ENCODE results near the gene BFSP1. TPM values are rescaled to one million over a fixed set of nuclear protein-coding genes. Genes with fewer than 3 reads are reported as not detected.

BFSP1 gene
- total RNA-seq (2022) (0.81 and 0.94 TPM in 2 replicates), Bru-seq, nascent RNA (percentile 32 among the genes with signal in this experiment), BruChase-seq, experiment 1, labeled RNA remaining after a 6-hour chase (percentile 28 among the genes with signal in this experiment), BruChase-seq, experiment 2, labeled RNA remaining after a 2-hour chase (percentile 29 among the genes with signal in this experiment)
- long read RNA-seq, partial matches to known transcripts: 0 of 3 reads
- long read RNA-seq, other reads (novel, unspliced or antisense): 1 of 3 reads

DNA sequence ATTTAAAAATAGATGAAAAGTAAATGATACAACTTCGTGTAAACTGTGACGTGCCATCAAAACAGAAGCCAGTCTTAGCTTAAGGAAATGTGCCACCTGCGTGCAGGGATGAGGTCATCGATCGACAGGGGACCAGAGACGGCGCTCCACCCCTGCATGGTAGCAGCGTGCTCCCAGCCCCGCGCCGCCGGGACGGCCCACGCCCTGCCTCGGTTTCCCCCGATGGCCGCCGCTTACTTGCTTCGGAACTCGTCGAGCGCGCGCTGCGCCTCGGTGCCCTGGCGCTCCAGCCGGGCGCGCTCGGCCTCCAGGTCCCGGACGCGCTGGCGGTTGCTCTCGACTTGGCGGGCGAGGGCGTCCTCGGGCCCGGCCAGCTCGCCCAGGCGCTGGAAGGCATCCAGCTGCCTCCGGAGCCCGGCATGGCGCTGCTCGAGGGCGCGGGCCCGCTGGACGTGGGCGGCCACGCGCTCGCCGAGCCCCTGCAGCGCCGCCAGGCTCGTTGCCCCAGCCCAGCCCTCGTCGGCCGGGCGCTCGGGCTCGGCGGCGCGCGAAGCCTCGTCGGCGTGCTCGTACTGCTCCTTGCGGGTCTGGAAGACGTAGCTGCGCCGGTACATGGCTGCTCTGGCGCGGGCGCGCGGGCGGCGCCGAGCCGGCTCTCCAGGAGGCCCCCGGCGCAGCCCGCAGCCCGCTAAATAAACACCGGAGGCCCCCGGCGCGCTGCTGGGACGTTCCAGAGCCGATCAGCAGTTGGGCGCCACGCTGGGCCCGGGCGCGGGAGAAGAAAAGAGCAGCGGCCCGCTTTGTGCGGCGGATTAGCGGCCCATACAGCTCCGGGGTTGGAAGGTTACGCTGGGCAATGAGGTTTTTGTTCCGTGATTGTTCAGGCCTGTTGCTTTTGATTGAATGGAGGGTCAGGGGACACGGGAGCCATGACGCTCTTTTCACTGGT is at the start of gene BFSP1:
Gene BFSP1, minus strand, starts transcription at position 664 of the 949 bp plus-strand sequence. Its CDS starts 50 bp downstream, at position 614.
- peak within 1 kb of the TSS; percentile 64 for H3K4me3 Mint-ChIP-seq (ENCODE audit: low read depth, unreplicated experiment)
- intact Hi-C loops (cut with micrococcal nuclease; ENCODE audit: unreplicated experiment): no loop called here
- TF ChIP-seq, protein P1, sequence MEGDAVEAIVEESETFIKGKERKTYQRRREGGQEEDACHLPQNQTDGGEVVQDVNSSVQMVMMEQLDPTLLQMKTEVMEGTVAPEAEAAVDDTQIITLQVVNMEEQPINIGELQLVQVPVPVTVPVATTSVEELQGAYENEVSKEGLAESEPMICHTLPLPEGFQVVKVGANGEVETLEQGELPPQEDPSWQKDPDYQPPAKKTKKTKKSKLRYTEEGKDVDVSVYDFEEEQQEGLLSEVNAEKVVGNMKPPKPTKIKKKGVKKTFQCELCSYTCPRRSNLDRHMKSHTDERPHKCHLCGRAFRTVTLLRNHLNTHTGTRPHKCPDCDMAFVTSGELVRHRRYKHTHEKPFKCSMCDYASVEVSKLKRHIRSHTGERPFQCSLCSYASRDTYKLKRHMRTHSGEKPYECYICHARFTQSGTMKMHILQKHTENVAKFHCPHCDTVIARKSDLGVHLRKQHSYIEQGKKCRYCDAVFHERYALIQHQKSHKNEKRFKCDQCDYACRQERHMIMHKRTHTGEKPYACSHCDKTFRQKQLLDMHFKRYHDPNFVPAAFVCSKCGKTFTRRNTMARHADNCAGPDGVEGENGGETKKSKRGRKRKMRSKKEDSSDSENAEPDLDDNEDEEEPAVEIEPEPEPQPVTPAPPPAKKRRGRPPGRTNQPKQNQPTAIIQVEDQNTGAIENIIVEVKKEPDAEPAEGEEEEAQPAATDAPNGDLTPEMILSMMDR (IDR thresholded peaks at IDR 0.05; ENCODE audit: unreplicated experiment): no peak
- H3K27ac Mint-ChIP-seq (ENCODE audit: unreplicated experiment): no peak within 1 kb of the TSS
- peak; percentile 45 for DNase-seq
- CTCF ChIA-PET: no interaction called here
- no TSS peak for BruUV-seq (replicated peaks)
- no peaks in the 10 kb centered on the region for H3K4me1 Mint-ChIP-seq (ENCODE audit: low read depth, unreplicated experiment)
- H3K9me3 Mint-ChIP-seq (ENCODE audit: low read depth, unreplicated experiment): no peaks in the 10 kb centered on the region
- H3K36me3 Mint-ChIP-seq (ENCODE audit: insufficient read depth, unreplicated experiment): peaks cover 6% of the 10 kb centered on the region
- H3K27me3 Mint-ChIP-seq (ENCODE audit: unreplicated experiment): no peaks in the 10 kb centered on the region

DNA sequence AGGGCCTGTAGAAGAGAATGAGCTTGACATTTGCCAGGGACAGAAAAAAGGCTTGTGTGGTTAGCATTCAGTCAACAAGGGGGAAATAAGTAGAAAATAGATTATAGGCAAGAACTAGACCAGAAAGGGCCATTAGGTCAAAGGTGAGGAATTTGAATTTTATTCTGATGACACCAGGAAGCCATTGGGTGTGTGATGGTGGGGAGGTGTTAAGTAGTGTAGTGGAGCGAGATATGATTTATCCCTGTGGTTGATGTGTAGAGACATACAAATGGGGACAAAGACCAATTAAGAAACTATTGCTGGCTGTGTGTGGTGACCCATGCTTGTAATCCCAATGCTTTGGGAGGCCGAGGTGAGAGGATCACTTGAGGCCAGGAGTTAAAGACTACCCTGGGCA is 49.7 kb upstream of the BFSP1 start:
- CTCF ChIA-PET: interaction anchor here (0.7 kb wide), 1 partner anchor 26 kb away, joined by 3 read pairs; no protein-coding TSS in a partner anchor

GRCh38 chr20:17579369-17580039 is 48.3 kb upstream of the BFSP1 start:
- H3K4me1 Mint-ChIP-seq (ENCODE audit: low read depth, unreplicated experiment): peaks cover 16% of the 10 kb centered on the region
- H3K9me3 Mint-ChIP-seq (ENCODE audit: low read depth, unreplicated experiment): no peaks in the 10 kb centered on the region
- DNase-seq: no peak
- no peaks in the 10 kb centered on the region for H3K27me3 Mint-ChIP-seq (ENCODE audit: unreplicated experiment)
- TF ChIP-seq, protein P1 (IDR thresholded peaks at IDR 0.05; ENCODE audit: unreplicated experiment): no peak
- CTCF ChIA-PET: no interaction called here
- H3K27ac Mint-ChIP-seq (ENCODE audit: unreplicated experiment): no peak overlapping the region
- peaks cover 4% of the 10 kb centered on the region for H3K36me3 Mint-ChIP-seq (ENCODE audit: insufficient read depth, unreplicated experiment)
- H3K4me3 Mint-ChIP-seq (ENCODE audit: low read depth, unreplicated experiment): no peak overlapping the region
- no TSS peak for BruUV-seq (replicated peaks)
- intact Hi-C loops (cut with micrococcal nuclease; ENCODE audit: unreplicated experiment): no loop called here

More for the DNA sequence above, 49.7 kb upstream of the BFSP1 start:
- no TSS peak for BruUV-seq (replicated peaks)
- Mint-ChIP-seq H3K27me3 (ENCODE audit: unreplicated experiment) (no peaks in the 10 kb centered on the region), H3K4me1 (ENCODE audit: low read depth, unreplicated experiment) (peaks cover 25% of the 10 kb centered on the region), H3K9me3 (ENCODE audit: low read depth, unreplicated experiment) (no peaks in the 10 kb centered on the region), H3K27ac (ENCODE audit: unreplicated experiment) (no peak overlapping the region), H3K36me3 (ENCODE audit: insufficient read depth, unreplicated experiment) (peaks cover 9% of the 10 kb centered on the region), H3K4me3 (ENCODE audit: low read depth, unreplicated experiment) (no peak overlapping the region)
- intact Hi-C loops (cut with micrococcal nuclease; ENCODE audit: unreplicated experiment): no loop called here
- no peak for DNase-seq
- TF ChIP-seq, protein P1 (IDR thresholded peaks at IDR 0.05; ENCODE audit: unreplicated experiment): no peak

DNA sequence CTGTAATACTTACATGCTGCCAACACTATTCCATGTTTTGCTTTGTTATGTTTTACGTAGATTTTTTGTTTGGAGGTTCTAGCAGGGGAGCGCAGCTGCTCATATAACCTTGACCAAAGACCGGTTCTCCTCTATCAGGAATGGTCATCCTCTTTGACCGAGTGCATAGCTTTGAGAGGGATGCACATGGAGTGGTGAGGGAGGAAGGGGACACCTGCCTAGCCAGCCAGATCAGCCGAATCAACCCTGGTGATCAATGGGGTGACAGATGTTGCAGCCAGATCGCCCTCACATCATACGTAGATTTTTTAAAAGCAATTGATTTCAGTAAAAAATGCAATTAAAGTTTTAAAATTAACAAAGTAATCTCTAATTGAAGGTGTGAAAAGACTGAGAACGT is 45.0 kb upstream of the BFSP1 start:
- CTCF ChIA-PET: no interaction called here
- Mint-ChIP-seq H3K9me3 (ENCODE audit: low read depth, unreplicated experiment) (no peaks in the 10 kb centered on the region), H3K27ac (ENCODE audit: unreplicated experiment) (no peak overlapping the region), H3K4me1 (ENCODE audit: low read depth, unreplicated experiment) (peaks cover 14% of the 10 kb centered on the region), H3K36me3 (ENCODE audit: insufficient read depth, unreplicated experiment) (peaks cover 5% of the 10 kb centered on the region), H3K4me3 (ENCODE audit: low read depth, unreplicated experiment) (no peak overlapping the region), H3K27me3 (ENCODE audit: unreplicated experiment) (no peaks in the 10 kb centered on the region)
- no peak for DNase-seq
- intact Hi-C loops (cut with micrococcal nuclease; ENCODE audit: unreplicated experiment): no loop called here
- TF ChIP-seq, protein P1 (IDR thresholded peaks at IDR 0.05; ENCODE audit: unreplicated experiment): no peak
- BruUV-seq (replicated peaks): no TSS peak
